Skin epidermis (tissue), 12 donors: ENCODE results near the gene OR6B1.

Experiments
- H3K27ac ChIP-seq, 21 experiments: fragments of 200-600 bp; sonication (generic) in 11 of 21; one replicate each; pipeline ENCODE4 v1.5.0; 2020; ENCODE audit warnings: mild to moderate bottlenecking in 3 of 21, inconsistent platforms in 2 of 21, moderate library complexity in 2 of 21
- H3K4me3 ChIP-seq, 7 experiments: fragments of 200-600 bp; sonication (generic) in 2 of 7; one replicate each; pipeline ENCODE4 v1.5.0; 2020; ENCODE audit warnings: inconsistent platforms in 2 of 7, mild to moderate bottlenecking in 2 of 7, moderate library complexity in 1 of 7

The OR6B1 gene

DNA sequence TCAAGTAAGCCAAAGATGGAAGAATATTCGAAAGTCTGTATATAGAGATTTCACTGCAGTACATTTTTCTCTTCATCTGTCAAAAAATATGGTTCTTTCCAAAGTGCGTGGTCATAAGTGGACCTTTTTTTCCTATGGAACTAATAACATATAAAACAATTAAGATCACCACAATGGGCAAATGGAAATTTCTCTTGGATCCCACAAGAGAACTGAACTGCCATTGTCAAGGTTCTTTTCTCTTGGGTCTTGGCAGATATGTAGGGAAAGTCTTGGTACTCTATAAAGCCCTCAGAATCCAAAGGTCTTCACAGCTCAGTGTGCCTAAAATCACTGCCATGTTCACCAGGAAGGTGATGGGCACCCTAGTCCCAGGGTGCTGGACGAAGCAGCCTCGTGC is at the start of gene OR6B1:
TSS of gene OR6B1 (plus strand) at position 301 of the 400 bp plus-strand sequence. CDS start 3,677 bp downstream, outside the sequence.
- Histone ChIP-seq H3K4me3 (no peak within 1 kb of the TSS), H3K27ac (no peak within 1 kb of the TSS)

DNA sequence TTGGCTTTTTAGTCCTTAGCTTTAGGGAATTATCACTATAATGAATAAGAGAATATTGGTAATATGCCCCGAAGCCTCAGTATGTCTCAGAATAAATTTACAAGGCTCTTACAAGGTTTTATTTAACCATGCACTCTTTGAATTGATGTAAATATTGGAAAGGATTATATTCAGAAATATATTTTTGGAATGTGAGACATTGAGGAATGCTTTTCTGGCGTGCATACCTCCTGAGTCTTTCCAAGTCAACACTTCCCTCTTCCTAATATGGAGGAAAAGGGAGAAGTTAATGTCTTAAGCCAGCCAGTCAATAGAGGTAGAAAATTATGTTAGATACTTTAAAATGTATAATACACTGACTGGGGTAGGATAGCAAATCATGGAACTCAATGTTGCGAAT is 46.7 kb upstream of the OR6B1 start:
- H3K27ac ChIP-seq: no peak overlapping the region
- H3K4me3 ChIP-seq: no peak overlapping the region

DNA sequence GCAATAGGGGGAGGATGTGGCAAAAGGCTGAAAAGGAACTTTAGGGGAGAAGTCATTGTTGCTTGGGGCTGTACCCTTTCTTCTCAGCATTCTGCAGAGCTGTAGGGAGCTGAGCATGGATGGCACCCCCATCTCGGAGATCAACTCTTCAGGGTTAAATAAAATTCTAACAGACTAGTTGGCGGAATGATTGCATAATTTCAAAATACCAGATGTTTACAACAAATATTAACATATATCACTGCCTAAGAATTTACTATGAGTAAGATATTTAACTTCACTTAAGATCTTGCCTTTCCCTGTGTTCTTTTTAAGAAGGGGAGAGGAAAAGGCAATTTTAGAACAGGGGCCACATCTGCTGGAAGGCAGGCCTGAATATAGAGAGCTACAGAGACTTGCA is 46.0 kb upstream of the OR6B1 start:
- H3K27ac ChIP-seq: no peak overlapping the region

DNA sequence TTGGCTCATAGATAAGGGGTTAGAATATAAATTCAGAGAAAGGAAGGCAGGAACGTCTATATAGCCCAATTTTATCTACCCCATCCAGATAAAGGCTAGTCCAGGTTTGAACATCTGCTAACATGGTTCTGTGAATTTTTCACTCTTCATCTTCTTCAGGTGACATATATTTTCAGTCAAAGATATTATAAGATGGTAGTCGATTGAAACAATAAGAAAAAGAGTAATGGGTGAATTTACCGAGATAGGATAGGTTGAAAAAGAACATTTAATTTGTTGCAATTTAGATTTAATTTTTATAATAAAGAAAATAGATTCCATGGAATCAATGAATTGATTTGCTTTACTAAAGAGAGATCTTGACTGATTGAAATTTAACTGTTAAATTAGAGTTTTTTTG is 45.6 kb upstream of the OR6B1 start, which contains the start of gene OR2F1:
TSS of gene OR2F1 (plus strand) at position 301 of the 400 bp plus-strand sequence. CDS start 5,127 bp downstream, outside the sequence.
- Histone ChIP-seq H3K4me3 (no peak within 1 kb of the TSS), H3K27ac (no peak within 1 kb of the TSS)

More for the DNA sequence above, 46.0 kb upstream of the OR6B1 start:
- H3K4me3 ChIP-seq: no peak overlapping the region

DNA sequence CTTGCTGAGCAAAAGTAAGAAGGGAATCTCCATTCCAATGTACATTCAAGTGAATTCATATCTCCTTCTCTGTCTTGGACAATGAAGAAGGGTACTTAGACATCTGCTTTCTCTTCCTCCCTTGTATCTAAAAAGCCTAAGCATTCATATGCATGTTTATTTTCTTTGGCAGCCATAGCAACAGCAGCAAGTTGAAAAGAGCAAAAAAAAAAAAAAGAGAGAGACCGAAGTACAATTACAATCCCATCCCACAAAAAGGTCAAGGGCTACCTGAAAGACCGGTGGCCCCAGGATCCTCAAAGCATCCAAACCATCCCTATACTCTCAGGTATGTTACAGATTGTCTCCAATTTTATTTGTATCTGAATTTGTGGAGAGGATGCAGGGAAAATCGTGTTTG is 41.3 kb upstream of the OR6B1 start:
- no peak overlapping the region for H3K4me3 ChIP-seq
- no peak overlapping the region for H3K27ac ChIP-seq

DNA sequence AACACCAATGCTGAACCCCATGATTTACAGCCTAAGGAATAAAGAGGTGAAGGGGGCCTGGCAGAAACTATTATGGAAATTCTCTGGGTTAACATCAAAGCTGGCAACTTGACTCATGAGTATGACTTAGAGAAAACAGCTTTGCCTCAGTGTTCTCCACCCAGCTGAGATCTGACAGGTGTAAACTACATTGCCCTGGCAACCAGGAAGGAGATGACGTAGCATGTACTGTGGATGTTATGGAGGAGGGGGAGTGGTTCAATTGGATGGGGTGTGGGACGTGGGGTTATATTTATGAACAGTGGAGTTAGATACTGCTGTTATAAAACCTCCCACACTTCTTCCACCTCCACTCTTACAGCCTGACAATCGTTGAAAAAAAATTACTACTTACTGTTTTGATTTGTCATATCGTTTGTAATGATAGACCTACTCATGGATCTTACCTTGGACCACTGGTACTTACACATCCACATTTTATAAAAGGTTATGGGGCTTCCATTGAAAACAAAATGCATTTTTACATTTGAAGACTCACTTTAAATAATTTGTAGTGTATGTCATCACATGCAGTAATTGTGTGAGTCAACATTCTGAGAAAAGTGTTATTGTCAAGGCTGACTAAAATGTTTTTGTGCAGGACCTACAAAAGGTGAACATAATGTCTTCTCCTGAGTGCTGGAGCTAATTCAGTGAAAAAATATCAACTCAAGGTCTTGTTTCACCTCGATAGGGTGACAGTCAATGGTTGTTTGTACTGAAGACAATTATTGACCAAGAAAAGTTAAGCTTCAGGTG is 39.1 kb upstream of the OR6B1 start:
- Histone ChIP-seq H3K4me3 (no peak overlapping the region), H3K27ac (no peak overlapping the region)

DNA sequence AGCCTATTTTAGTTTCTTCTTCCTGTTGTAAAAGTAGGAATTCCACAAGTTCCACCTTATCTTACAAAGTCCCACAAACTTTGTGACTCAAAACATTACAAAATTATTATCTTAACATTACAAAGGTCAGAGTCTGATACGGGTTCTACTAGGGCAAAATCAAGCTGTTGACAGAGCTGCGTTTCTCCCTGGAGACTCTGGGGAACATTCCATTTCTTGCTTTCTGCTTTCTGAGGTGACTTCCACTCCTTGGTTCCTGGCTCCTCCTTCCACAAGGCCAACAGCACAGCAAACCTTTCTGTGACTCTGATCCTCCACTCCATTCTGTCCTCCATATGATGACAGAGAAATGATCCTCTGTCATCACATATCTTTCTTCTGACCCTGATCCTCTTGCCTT is 34.8 kb upstream of the OR6B1 start:
- H3K4me3 ChIP-seq: no peak overlapping the region

DNA sequence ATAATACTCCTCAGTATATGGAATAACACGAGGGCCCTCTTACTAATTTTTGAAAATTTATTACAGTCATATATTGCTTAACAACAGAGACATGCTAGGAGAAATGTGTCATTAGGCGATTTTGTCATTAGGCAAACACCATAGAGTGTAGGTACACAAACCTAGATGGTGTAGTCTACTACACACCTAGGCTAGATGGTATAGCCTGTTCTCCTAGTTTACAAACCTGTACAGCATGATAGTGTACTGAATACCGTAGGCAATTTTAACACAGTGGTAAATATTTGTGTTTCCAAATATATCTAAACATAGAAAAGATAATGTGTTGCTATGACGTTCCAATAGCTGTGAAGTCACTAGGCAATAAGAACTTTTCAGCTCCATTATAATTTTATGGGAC is 32.7 kb upstream of the OR6B1 start:
- H3K4me3 ChIP-seq: no peak overlapping the region
- no peak overlapping the region for H3K27ac ChIP-seq

More for the DNA sequence above, 34.8 kb upstream of the OR6B1 start:
- no peak overlapping the region for H3K27ac ChIP-seq

DNA sequence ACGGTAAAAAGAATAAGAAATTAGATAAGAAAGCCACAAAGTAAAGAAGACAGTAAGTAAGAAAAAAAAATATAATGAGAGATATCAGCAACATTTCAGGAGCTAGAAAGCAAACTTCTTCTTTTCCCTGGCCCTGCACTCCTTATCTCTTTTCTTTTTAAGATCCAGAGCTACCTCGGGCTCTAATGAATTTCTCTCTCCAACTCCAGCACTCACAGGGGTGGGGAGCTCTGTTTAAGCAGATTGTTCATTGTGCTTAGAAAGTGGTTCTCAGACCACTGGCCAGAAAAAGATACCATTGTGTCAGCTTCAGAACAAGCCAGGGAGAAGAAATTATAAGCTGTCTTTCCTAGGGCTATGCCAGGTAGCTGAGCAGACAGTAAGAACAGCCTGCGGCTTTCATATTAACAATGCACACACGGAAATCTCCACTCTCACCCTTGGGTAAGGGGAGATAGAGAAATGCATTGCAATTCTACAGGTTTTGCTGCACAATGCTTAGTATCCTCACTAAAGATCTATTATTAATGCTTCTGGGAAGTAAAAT is 26.2 kb upstream of the OR6B1 start:
- Histone ChIP-seq H3K4me3 (no peak overlapping the region), H3K27ac (no peak overlapping the region)

DNA sequence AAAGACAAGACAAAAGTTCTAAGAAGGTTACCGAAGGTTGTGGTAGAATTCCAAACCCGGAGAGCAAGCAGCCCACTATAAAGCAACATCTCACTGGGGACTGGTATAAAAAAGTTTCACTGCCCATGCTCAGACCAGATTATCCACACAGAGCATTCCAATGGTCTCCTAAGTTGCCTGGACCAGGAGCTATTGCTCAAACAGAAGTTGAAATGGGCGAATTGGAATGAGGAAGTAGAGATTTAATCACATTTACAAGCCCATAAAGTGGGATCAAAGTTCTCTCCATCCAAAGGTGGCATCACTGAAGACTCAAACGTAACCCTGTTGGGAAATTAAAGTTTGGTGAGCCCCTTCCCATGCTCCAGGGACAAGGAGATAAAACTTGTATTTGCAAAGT is 25.7 kb upstream of the OR6B1 start:
- no peak overlapping the region for H3K27ac ChIP-seq
- no peak overlapping the region for H3K4me3 ChIP-seq

DNA sequence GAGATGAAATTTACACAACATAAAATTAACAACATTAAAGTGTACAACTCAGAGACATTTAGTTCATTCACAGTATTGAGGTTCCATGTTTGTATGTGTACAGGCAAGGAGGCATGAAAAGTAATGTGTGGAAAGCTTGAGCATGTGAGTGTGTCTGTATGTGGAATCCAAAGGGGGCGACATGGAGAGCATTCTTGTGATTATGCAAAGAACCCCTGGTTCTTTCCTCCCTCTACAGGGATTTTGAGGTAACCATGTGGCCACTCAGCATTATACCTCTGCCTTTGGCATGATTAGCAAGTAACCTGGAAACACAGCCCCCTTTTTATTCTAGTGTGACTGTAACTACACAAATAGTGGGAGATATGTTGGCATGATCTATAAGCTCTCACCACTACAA is 24.5 kb upstream of the OR6B1 start:
- no peak overlapping the region for H3K27ac ChIP-seq

DNA sequence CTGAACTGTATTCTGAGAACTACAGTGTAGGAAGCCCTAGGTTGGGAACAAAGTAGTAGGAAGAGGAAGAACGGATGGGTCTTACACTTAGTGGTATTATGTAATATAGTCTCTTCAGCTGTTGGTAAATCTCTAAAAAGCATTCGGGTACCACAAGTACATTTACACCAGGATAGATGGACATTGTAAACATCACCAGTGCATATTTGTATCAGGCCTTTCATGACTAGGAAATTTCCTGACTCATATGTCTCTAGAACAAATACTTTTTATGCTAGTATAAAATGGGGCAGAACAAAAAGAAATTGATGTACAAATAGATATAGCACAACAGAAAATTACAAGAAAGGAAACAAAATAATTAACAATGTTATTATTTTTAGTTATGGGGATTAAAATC is 21.5 kb upstream of the OR6B1 start:
- H3K27ac ChIP-seq: no peak overlapping the region

More for the DNA sequence above, 24.5 kb upstream of the OR6B1 start:
- H3K4me3 ChIP-seq: no peak overlapping the region

DNA sequence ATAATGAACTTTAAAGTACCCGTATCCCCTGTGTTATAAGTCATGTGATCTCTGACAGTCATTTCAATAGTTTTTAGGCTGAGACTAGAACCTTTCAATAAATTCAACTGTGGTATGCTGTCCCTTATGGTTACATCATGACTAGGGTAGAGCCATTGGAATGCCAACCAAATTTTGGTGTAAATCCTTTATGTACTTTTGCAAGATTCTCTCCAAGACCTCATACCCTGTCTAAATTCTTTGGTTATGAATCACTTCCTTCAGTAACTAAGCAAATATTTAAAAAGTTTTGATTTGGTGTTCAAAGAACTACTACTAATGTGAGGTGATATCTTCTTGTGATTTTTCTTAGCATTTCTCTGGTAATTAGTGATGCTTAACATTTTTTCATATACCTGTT is 20.8 kb upstream of the OR6B1 start:
- Histone ChIP-seq H3K4me3 (no peak overlapping the region), H3K27ac (no peak overlapping the region)

More for the DNA sequence above, 21.5 kb upstream of the OR6B1 start:
- H3K4me3 ChIP-seq: no peak overlapping the region

DNA sequence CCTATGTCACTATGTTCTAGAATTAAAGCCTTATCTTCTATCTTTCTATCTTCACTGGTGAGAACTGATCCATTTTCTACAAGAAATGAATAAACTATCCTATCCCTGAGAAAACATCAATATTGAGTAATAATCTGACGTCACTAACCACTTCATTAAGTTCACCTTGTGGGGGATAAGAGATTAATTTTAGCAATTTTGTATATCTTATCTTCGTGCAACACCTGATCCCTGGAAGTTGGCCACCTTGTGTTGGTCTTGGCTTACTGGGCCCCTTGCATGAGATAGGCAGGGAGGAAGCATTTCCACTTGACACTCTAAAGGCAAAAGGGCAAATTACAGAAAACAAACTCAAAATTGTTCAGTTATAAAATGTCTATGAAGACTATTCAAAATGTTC is 20.1 kb upstream of the OR6B1 start:
- no peak overlapping the region for H3K27ac ChIP-seq
- H3K4me3 ChIP-seq: no peak overlapping the region

DNA sequence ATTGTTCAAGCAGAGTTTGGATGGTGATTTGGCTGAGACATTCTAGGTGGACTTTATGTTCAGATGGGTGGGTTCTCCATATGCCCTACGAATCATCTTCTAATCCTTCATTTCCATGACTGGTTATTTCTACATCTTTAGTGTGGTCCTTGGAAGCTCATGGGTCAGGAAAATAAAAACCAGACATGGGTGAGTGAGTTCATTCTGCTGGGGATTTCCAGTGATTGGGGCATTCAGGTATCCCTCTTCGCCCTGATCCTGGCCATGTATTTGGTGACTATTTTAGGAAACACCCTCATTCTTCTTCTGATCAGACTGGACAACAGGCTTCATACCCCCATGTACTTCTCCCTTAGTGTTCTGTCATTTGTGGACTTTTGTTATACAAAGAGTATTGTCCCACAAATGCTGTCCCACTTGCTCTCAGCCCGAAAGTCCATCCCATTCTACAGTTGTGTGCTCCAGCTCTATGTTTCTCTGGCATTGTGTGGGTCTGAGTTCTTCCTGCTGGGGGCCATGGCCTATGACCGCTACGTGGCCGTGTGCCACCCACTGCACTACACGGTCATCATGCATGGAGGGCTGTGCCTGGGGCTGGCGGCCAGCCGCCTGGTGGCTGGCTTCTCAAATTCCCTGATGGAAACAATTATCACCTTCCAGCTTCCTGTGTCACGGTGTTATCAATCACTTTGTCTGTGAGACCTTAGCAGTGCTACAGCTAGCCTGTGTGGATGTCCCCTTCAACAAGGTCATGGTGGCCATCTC is 19.2 kb upstream of the OR6B1 start:
- no peak overlapping the region for H3K27ac ChIP-seq

DNA sequence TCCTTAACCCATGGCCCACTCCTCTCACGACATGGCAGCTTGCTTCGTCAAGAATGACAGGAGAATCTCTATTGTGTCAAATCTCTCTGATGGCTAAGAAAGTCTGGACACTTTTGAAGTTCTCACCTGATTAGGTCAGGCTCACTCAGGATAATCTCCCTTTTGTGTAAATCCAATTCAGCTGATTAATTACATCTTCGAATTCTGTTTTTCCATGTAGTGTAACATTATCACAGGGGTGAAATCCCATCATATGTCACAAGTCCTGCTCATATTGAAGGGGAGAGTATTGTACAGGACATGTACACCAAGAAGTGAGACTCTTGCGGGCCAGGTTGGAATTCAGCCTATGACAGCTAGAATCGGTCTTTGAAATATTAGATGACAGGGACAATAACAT is 16.2 kb upstream of the OR6B1 start:
- Histone ChIP-seq H3K27ac (no peak overlapping the region), H3K4me3 (no peak overlapping the region)

More for the DNA sequence above, 19.2 kb upstream of the OR6B1 start:
- H3K4me3 ChIP-seq: no peak overlapping the region

DNA sequence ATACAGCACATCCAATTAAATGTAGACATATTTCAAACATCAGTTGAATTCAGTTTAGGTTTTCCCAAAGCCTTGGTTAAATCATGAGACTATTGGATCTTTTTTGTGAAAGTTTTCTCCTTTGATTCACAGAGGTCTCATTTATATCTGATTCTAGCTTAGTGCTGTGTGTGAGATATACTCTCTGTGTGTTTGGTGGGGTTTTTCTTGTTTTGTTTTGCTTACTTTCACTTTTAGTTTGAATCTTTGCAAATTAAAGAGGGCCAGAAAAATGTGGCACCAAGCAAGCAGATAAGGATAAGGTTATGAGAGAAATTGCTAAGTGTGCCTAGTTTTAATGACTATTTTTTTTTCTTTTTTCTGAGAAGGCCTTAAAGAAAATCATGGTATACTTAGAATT is 12.6 kb upstream of the OR6B1 start:
- H3K27ac ChIP-seq: no peak overlapping the region
- no peak overlapping the region for H3K4me3 ChIP-seq

DNA sequence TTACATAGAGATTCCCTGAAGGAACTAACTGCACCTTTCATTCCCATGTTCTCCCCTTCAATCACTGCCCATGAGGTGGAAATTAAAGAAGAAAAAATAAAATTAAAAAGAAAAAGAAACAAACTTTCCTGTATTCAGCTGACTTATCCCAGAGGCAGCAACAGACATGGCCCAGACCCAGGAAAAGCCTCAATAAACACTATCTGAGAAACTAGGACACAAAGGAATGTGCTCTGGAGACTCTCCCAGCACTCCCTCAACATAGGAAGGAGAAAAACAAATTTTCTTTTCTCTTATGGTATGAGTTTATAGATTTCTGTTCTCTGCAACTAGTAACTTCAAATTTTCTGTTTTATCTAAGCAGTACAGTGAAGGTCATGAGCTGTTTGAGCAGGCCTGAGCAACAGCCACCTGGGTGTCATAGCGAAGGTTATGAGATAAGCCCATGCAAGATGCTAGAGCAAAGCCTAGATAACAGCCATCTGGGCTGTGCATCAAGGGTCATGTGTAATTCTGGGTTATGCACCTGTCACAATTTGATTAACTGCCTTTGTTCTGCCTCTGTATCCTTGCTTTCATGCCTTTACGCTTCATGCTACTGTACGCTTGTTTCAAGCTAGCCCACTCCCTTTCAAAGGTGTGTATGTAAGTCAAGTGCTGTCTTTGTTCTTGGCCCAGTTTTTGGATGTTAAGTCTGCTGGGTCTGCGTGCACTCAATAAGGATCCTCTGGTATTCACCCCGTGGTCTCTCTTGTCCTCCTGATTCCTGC is 11.0 kb upstream of the OR6B1 start:
- H3K27ac ChIP-seq: no peak overlapping the region
- no peak overlapping the region for H3K4me3 ChIP-seq

DNA sequence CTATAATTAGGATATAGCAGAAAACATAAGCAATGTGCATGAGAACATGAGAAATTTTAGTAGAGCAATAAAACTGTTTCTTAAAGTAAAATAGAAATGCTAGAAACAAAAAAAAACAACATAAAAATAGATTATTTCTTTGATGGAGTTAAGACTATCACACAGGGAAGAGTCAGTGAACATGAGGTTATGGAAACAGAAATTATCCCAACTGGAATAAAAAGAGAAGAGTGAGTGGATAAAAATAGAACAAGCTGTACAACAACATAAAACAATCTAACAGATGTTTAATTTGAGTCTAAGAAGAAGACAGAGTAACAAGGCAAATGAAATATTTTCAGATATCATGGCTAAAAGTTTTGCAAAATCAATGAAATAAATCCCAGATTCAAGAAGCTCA is 7.5 kb upstream of the OR6B1 start:
- Histone ChIP-seq H3K4me3 (no peak overlapping the region), H3K27ac (no peak overlapping the region)

DNA sequence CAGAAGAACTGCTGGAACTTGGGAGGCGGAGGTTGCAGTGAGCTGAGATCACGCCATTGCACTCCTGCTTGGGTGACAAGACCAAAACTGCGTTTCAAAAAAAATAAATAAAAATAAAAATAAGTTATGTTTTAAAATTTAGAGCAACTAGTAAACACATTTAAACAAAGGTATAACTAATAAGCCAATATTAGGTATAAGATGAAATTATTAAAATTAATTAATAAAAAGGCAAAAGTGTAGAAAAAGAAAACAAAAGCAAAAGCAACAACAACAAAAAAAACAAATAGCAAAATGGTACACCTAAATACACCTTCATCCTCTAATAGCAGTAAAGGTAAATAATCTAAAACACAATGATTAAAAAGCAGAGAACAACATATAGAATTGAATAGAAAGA is 6.2 kb upstream of the OR6B1 start:
- Histone ChIP-seq H3K4me3 (no peak overlapping the region), H3K27ac (no peak overlapping the region)
